ENCODE measurements around the gene TBX1. TPM values are rescaled to one million over a fixed set of nuclear protein-coding genes. Genes with fewer than 3 reads are reported as not detected.

TBX1 gene
- total RNA-seq, 2 donors from 2014 or later: 11.0 to 20.2 TPM

GRCh38 chr22:19765477-19766239 lies 5.1 kb downstream of the TBX1 start:
- peak overlapping the region; percentile 17 to 21 for H3K4me3 ChIP-seq
- H3K9me3 ChIP-seq: no peaks in the 10 kb centered on the region
- no peak for TF ChIP-seq POLR2A (IDR thresholded peaks at IDR 0.05)
- TF ChIP-seq CTCF (IDR thresholded peaks at IDR 0.05): peak in 1 of 4 experiments; percentile 7
- no peak for TF ChIP-seq POLR2AphosphoS5 (IDR thresholded peaks at IDR 0.05)
- H3K27me3 ChIP-seq (replicated peaks; ENCODE audit: insufficient read depth): no peaks in the 10 kb centered on the region
- H3K36me3 ChIP-seq: no peaks in the 10 kb centered on the region
- H3K4me1 ChIP-seq (replicated peaks): no peaks in the 10 kb centered on the region
- intact Hi-C loops (cut with DNase I): no loop called here
- DNase-seq (ENCODE audit: low spot score): no peak
- no peak overlapping the region for H3K27ac ChIP-seq
- WGBS: 21% methylated on average over 21 of the region's 83 CpGs

- intact Hi-C loops (cut with DNase I): no loop called here
- Histone ChIP-seq H3K27me3 (replicated peaks; ENCODE audit: insufficient read depth) (no peaks in the 10 kb centered on the region), H3K4me1 (replicated peaks) (no peaks in the 10 kb centered on the region), H3K9me3 (no peaks in the 10 kb centered on the region), H3K4me3 (peak overlapping the region; percentile 17 to 27), H3K36me3 (no peaks in the 10 kb centered on the region), H3K27ac (peak overlapping the region in 1 of 2 donors; percentile 16)
- DNase-seq (ENCODE audit: low spot score): no peak
- WGBS: 0% methylated on average over 11 of the region's 36 CpGs
- no peak for TF ChIP-seq CTCF (IDR thresholded peaks at IDR 0.05)
- TF ChIP-seq POLR2AphosphoS5 (IDR thresholded peaks at IDR 0.05): no peak
- no peak for TF ChIP-seq POLR2A (IDR thresholded peaks at IDR 0.05)
Observed at GRCh38 chr22:19766240-19766510, 5.6 kb downstream of the TBX1 start.

GRCh38 chr22:19766511-19767426 lies 6.2 kb downstream of the TBX1 start:
- Histone ChIP-seq H3K4me1 (replicated peaks) (no peaks in the 10 kb centered on the region), H3K36me3 (no peaks in the 10 kb centered on the region), H3K9me3 (no peaks in the 10 kb centered on the region), H3K4me3 (peak overlapping the region; percentile 17 to 27), H3K27ac (peak overlapping the region in 1 of 2 donors; percentile 16), H3K27me3 (replicated peaks; ENCODE audit: insufficient read depth) (no peaks in the 10 kb centered on the region)
- intact Hi-C loops (cut with DNase I): no loop called here
- no peak for TF ChIP-seq POLR2A (IDR thresholded peaks at IDR 0.05)
- peak in 2 of 4 experiments; percentile 19 to 46 for TF ChIP-seq CTCF (IDR thresholded peaks at IDR 0.05)
- peak; percentile 45 for DNase-seq (ENCODE audit: low spot score)
- 9% methylated on average over 69 of the region's 103 CpGs for WGBS

- no peaks in the 10 kb centered on the region for H3K36me3 ChIP-seq
- intact Hi-C loops (cut with DNase I): no loop called here
- no peak overlapping the region for H3K4me3 ChIP-seq
- DNase-seq (ENCODE audit: low spot score): no peak
- no peaks in the 10 kb centered on the region for H3K27me3 ChIP-seq (replicated peaks; ENCODE audit: insufficient read depth)
- H3K4me1 ChIP-seq (replicated peaks): no peaks in the 10 kb centered on the region
- no peak for TF ChIP-seq POLR2A (IDR thresholded peaks at IDR 0.05)
- TF ChIP-seq CTCF (IDR thresholded peaks at IDR 0.05): no peak
- no peak for TF ChIP-seq POLR2AphosphoS5 (IDR thresholded peaks at IDR 0.05)
- no peaks in the 10 kb centered on the region for H3K9me3 ChIP-seq
- no peak overlapping the region for H3K27ac ChIP-seq
- 42% methylated on average over 35 of the region's 35 CpGs for WGBS
Observed at GRCh38 chr22:19767427-19768341, 7.1 kb downstream of the TBX1 start.

Data from prostate gland (tissue), 2 donors.